HG03558 (cell line): ENCODE data around the gene PIK3R6.

Source experiments
- ATAC-seq: cut with Tn5 transposase; IDR thresholded peaks from one replicate; pipeline ENCODE4 v1.9.1; 2021; ENCODE audit warnings: moderate number of reproducible peaks; ENCODE audit not compliant: unreplicated experiment; ENCODE audit errors: extremely low read depth

PIK3R6 gene

GRCh38 chr17:8867361-8867981 lies at the start of gene PIK3R6:
PIK3R6 (minus strand) TSS chr17:8867674; CDS start chr17:8849794, 17,880 bp downstream.
- no peak for ATAC-seq

GRCh38 chr17:8916466-8916865 lies 49.0 kb upstream of the PIK3R6 start:
- ATAC-seq: no peak

GRCh38 chr17:8914554-8914953 lies 47.1 kb upstream of the PIK3R6 start:
- no peak for ATAC-seq

- no peak for ATAC-seq
These were observed 46.4 kb upstream of the PIK3R6 start for GRCh38 chr17:8913879-8914278.

- ATAC-seq: no peak
These were observed 45.6 kb upstream of the PIK3R6 start for GRCh38 chr17:8913091-8913490.

- no peak for ATAC-seq
These were observed 44.9 kb upstream of the PIK3R6 start for GRCh38 chr17:8912084-8912981.

- ATAC-seq: no peak
These were observed 43.6 kb upstream of the PIK3R6 start for GRCh38 chr17:8910969-8911604.

- no peak for ATAC-seq
These were observed 42.3 kb upstream of the PIK3R6 start for GRCh38 chr17:8909586-8910270.

- ATAC-seq: no peak
These were observed 37.9 kb upstream of the PIK3R6 start for GRCh38 chr17:8905331-8905730.

- ATAC-seq: no peak
These were observed 37.2 kb upstream of the PIK3R6 start for GRCh38 chr17:8904686-8905085.

GRCh38 chr17:8904201-8904600 lies 36.7 kb upstream of the PIK3R6 start:
- ATAC-seq: no peak

GRCh38 chr17:8900626-8901585 lies 33.4 kb upstream of the PIK3R6 start:
- no peak for ATAC-seq

- ATAC-seq: no peak
These were observed 32.7 kb upstream of the PIK3R6 start for GRCh38 chr17:8900207-8900606.

- ATAC-seq: no peak
These were observed 31.2 kb upstream of the PIK3R6 start for GRCh38 chr17:8898636-8899035.

- ATAC-seq: no peak
These were observed 30.7 kb upstream of the PIK3R6 start for GRCh38 chr17:8898126-8898525.

- no peak for ATAC-seq
These were observed 29.5 kb upstream of the PIK3R6 start for GRCh38 chr17:8896641-8897635.

GRCh38 chr17:8896087-8896486 lies 28.6 kb upstream of the PIK3R6 start:
- no peak for ATAC-seq
